Transverse colon (tissue), 4 donors: ENCODE data around the gene SLC43A3. TPM values are rescaled to one million over a fixed set of nuclear protein-coding genes. Genes with fewer than 3 reads are reported as not detected.

Source experiments
- DNase-seq: peaks from one replicate; pipeline ENCODE4 v3.0.0-alpha.2; 2019
- H3K27ac ChIP-seq, 4 donors: fragments of 200-600 bp; sonication (generic); 2 replicates each; pipeline ENCODE4 v1.5.1; 2016 to 2018; ENCODE audit warnings: inconsistent platforms in 4 of 4
- H3K27me3 ChIP-seq: fragments of 200-600 bp; sonication (generic); 2 replicates; pipeline ENCODE4 v1.5.1; 2017; ENCODE audit warnings: inconsistent platforms
- H3K36me3 ChIP-seq, 4 donors: fragments of 200-600 bp; sonication (generic); 2 replicates each; pipeline ENCODE4 v1.5.1; 2017 to 2019; ENCODE audit warnings: inconsistent platforms in 4 of 4
- H3K4me1 ChIP-seq, 4 donors: fragments of 200-600 bp; sonication (generic); 2 replicates each; pipeline ENCODE4 v1.5.1; 2017 to 2020; ENCODE audit warnings: inconsistent platforms in 4 of 4
- H3K4me3 ChIP-seq, 4 donors: fragments of 200-600 bp; sonication (generic); 1 replicate in 1 of 4; 2 replicates in 3 of 4; pipeline versions ENCODE4 v1.5.1 to v1.6.1; 2017 to 2019; ENCODE audit warnings: inconsistent platforms in 4 of 4
- H3K9me3 ChIP-seq, 2 donors: fragments of 200-600 bp; sonication (generic); 2 replicates each; pipeline ENCODE4 v1.5.1; 2017 to 2019; ENCODE audit warnings: inconsistent platforms in 2 of 2
- CTCF ChIP-seq, 5 experiments: fragments of 200-600 bp in 3 of 5; fragments of 450-650 bp in 2 of 5; sonication (generic) in 3 of 5; IDR thresholded peaks; 1 replicate in 2 of 5; 2 replicates in 3 of 5; pipeline ENCODE4 v1.5.1; 2016 to 2017; ENCODE audit warnings: antibody characterized with exemption in 5 of 5, inconsistent platforms in 3 of 5, mild to moderate bottlenecking in 2 of 5, moderate library complexity in 1 of 5
- EP300 ChIP-seq: sonication (generic); formaldehyde crosslinking; IDR thresholded peaks from one replicate; pipeline ENCODE4 v1.6.1; 2017; ENCODE audit warnings: antibody characterized with exemption, low read depth
- POLR2A ChIP-seq: fragments of 450-650 bp; IDR thresholded peaks from one replicate; pipeline ENCODE4 v1.6.1; 2016; ENCODE audit warnings: antibody characterized with exemption, mild to moderate bottlenecking, moderate library complexity
- POLR2AphosphoS5 ChIP-seq, 3 donors: sonication (generic); formaldehyde crosslinking; IDR thresholded peaks; one replicate each; pipeline ENCODE4 v1.6.1; 2016; ENCODE audit warnings: antibody characterized with exemption in 3 of 3
- WGBS, 2 donors: methylation state at CpG; one replicate each; pipeline ENCODE4 v1.1.5; 2018; ENCODE audit warnings: low coverage in 1 of 2; 5-methylcytosine and 5-hydroxymethylcytosine counted together
- in situ Hi-C, 4 donors: fragments of 200-750 bp; cut with MboI; loops; one replicate each; pipeline versions ENCODE4 v1.15.0 to v1.15.1; 2017; ENCODE audit warnings: low sequenced_read_pairs in 3 of 4, low pct_ligation_motif_present in 1 of 4, low pct_unique_long_range_greater_than_20kb in 1 of 4
- intact Hi-C: fragments of 100-400 bp; cut with DNase I; formaldehyde crosslinking; loops from one replicate; pipeline ENCODE4 v1.15.1; 2023; ENCODE audit warnings: low total_unique reads
- total RNA-seq, 4 donors: library from RNA; depleted of rRNA; stranded (reverse); fragments of >200 nt; gene quantifications; one replicate each; pipeline ENCODE4 v1.1.0, GENCODE V29; 2016

SLC43A3 gene
- total RNA-seq, 4 donors from 2014 or later: 6.0 to 35.9 (median 19.4) TPM

GRCh38 chr11:57432149-57432561 lies 5.2 kb upstream of the SLC43A3 start:
- intact Hi-C loops: no loop called here
- DNase-seq: no peak

GRCh38 chr11:57430952-57431351 lies 4.0 kb upstream of the SLC43A3 start:
- in situ Hi-C loops (no loop called here), intact Hi-C loops (no loop called here)
- no peak for TF ChIP-seq POLR2A
- TF ChIP-seq EP300: no peak
- no peak for TF ChIP-seq POLR2AphosphoS5 (IDR thresholded peaks at IDR 0.05)
- TF ChIP-seq CTCF (IDR thresholded peaks at IDR 0.05): no peak
- Histone ChIP-seq H3K9me3 (no peaks in the 10 kb centered on the region), H3K36me3 (no peaks in the 10 kb centered on the region), H3K4me3 (no peak overlapping the region), H3K4me1 (peaks cover 10 to 34% (median 23%) of the 10 kb centered on the region in 4 donors), H3K27me3 (no peaks in the 10 kb centered on the region), H3K27ac (no peak overlapping the region)
- WGBS, 2 donors: 95% methylated on average over 1 of the region's 1 CpG; no CpG with 5 or more reads in 1 of the 2 donors
- no peak for DNase-seq

More at GRCh38 chr11:57432149-57432561, 5.2 kb upstream of the SLC43A3 start:
- WGBS, 2 donors: 59 to 60% methylated on average over 5 of the region's 5 CpGs
- Histone ChIP-seq H3K27me3 (no peaks in the 10 kb centered on the region), H3K9me3 (no peaks in the 10 kb centered on the region), H3K4me1 (peaks cover under 1 to 22% (median 11%) of the 10 kb centered on the region in 4 donors), H3K36me3 (no peaks in the 10 kb centered on the region), H3K27ac (peak overlapping the region in 1 of 4 donors; percentile 5), H3K4me3 (no peak overlapping the region)
- no peak for TF ChIP-seq CTCF (IDR thresholded peaks at IDR 0.05)
- TF ChIP-seq EP300: no peak
- no peak for TF ChIP-seq POLR2AphosphoS5 (IDR thresholded peaks at IDR 0.05)
- TF ChIP-seq POLR2A: no peak
- in situ Hi-C loops: no loop called here

- no peak overlapping the region for H3K4me3 ChIP-seq
- H3K36me3 ChIP-seq: no peaks in the 10 kb centered on the region
- intact Hi-C loops: no loop called here
- no peak for DNase-seq
- 33% methylated on average over 4 of the region's 4 CpGs; no CpG with 5 or more reads in 1 of the 2 donors for WGBS, 2 donors
- H3K27me3 ChIP-seq: no peaks in the 10 kb centered on the region
- in situ Hi-C loops: no loop called here
- no peak overlapping the region for H3K27ac ChIP-seq
- no peak for TF ChIP-seq POLR2AphosphoS5 (IDR thresholded peaks at IDR 0.05)
- no peak for TF ChIP-seq EP300
- TF ChIP-seq CTCF (IDR thresholded peaks at IDR 0.05): no peak
- no peak for TF ChIP-seq POLR2A
- H3K9me3 ChIP-seq: no peaks in the 10 kb centered on the region
- H3K4me1 ChIP-seq: peaks cover 18 to 41% (median 28%) of the 10 kb centered on the region in 4 donors
These were observed 3.0 kb upstream of the SLC43A3 start for GRCh38 chr11:57429946-57430345.

GRCh38 chr11:57428643-57429042 lies 1.7 kb upstream of the SLC43A3 start:
- Histone ChIP-seq H3K27ac (no peak overlapping the region), H3K4me3 (no peak overlapping the region), H3K4me1 (peaks cover 18 to 47% (median 29%) of the 10 kb centered on the region in 4 donors), H3K36me3 (no peaks in the 10 kb centered on the region), H3K9me3 (no peaks in the 10 kb centered on the region), H3K27me3 (no peaks in the 10 kb centered on the region)
- no peak for TF ChIP-seq POLR2AphosphoS5 (IDR thresholded peaks at IDR 0.05)
- TF ChIP-seq EP300: no peak
- no peak for TF ChIP-seq CTCF (IDR thresholded peaks at IDR 0.05)
- no peak for TF ChIP-seq POLR2A
- intact Hi-C loops (no loop called here), in situ Hi-C loops (no loop called here)
- WGBS, 2 donors: 78 to 80% methylated on average over 1 to 5 of the region's 5 CpGs
- DNase-seq: no peak
